ENCODE results near the gene RASA3. TPM values are rescaled to one million over a fixed set of nuclear protein-coding genes. Genes with fewer than 3 reads are reported as not detected.

RASA3 gene
- polyA plus RNA-seq, 1 donor from 2014 or later, result 8.5 TPM

GRCh38 chr13:114148521-114148855 is 16.1 kb upstream of the RASA3 start:
- H3K4me3 ChIP-seq (ENCODE audit: low read length), result no peak overlapping the region
- H3K9me2 ChIP-seq (ENCODE audit: insufficient read depth, low read length), result no peaks in the 10 kb centered on the region
- no peak overlapping the region for H2AFZ ChIP-seq (ENCODE audit: low read depth, low read length)
- no peaks in the 10 kb centered on the region for H3F3A ChIP-seq (ENCODE audit: insufficient read depth, low read length, poor library complexity, severe bottlenecking)
- H3K9me3 ChIP-seq (ENCODE audit: low read length), result no peaks in the 10 kb centered on the region
- H3K4me2 ChIP-seq (ENCODE audit: low read length), result no peak overlapping the region
- no peaks in the 10 kb centered on the region for H4K20me1 ChIP-seq (ENCODE audit: insufficient read depth)
- TF ChIP-seq POLR2AphosphoS5 (IDR thresholded peaks at IDR 0.05), result no peak
- TF ChIP-seq RAD21 (conservative IDR thresholded peaks at IDR 0.05), result no peak
- no peak for TF ChIP-seq EZH2 (IDR thresholded peaks at IDR 0.05; ENCODE audit: borderline replicate concordance, insufficient read depth, low read length, poor library complexity, severe bottlenecking)
- no peak overlapping the region for H3K9ac ChIP-seq (ENCODE audit: low read length)
- H3K79me2 ChIP-seq (replicated peaks; ENCODE audit: insufficient read depth, low read length), result no peaks in the 10 kb centered on the region
- no peaks in the 10 kb centered on the region for H3K27me3 ChIP-seq (ENCODE audit: insufficient read depth, low read depth, low read length)
- H3K36me3 ChIP-seq (ENCODE audit: insufficient read depth, low read length), result no peaks in the 10 kb centered on the region
- H3K27ac ChIP-seq (ENCODE audit: low read length), result no peak overlapping the region

GRCh38 chr13:114147803-114148520 is 15.5 kb upstream of the RASA3 start:
- Histone ChIP-seq H3K79me2 (replicated peaks; ENCODE audit: insufficient read depth, low read length) (no peaks in the 10 kb centered on the region), H4K20me1 (ENCODE audit: insufficient read depth) (no peaks in the 10 kb centered on the region)

More at GRCh38 chr13:114147803-114148520, 15.5 kb upstream of the RASA3 start:
- Histone ChIP-seq H3K4me2 (ENCODE audit: low read length) (no peak overlapping the region), H3K27me3 (ENCODE audit: insufficient read depth, low read depth, low read length) (no peaks in the 10 kb centered on the region), H3K4me3 (ENCODE audit: low read length) (no peak overlapping the region), H2AFZ (ENCODE audit: low read depth, low read length) (no peak overlapping the region), H3K9ac (ENCODE audit: low read length) (no peak overlapping the region), H3F3A (ENCODE audit: insufficient read depth, low read length, poor library complexity, severe bottlenecking) (no peaks in the 10 kb centered on the region), H3K27ac (ENCODE audit: low read length) (no peak overlapping the region), H3K9me3 (ENCODE audit: low read length) (no peaks in the 10 kb centered on the region), H3K36me3 (ENCODE audit: insufficient read depth, low read length) (no peaks in the 10 kb centered on the region), H3K9me2 (ENCODE audit: insufficient read depth, low read length) (no peaks in the 10 kb centered on the region)
- TF ChIP-seq EP300 (conservative IDR thresholded peaks at IDR 0.05; ENCODE audit: poor library complexity, severe bottlenecking), result no peak
- no peak for TF ChIP-seq TAF1 (IDR thresholded peaks at IDR 0.05; ENCODE audit: low read depth)
- no peak for TF ChIP-seq SMC3 (conservative IDR thresholded peaks at IDR 0.05; ENCODE audit: poor library complexity)
- no peak for TF ChIP-seq RAD21 (conservative IDR thresholded peaks at IDR 0.05)
- no peak for TF ChIP-seq MXI1 (conservative IDR thresholded peaks at IDR 0.05; ENCODE audit: poor library complexity, severe bottlenecking)
- no peak for TF ChIP-seq POLR2AphosphoS5 (IDR thresholded peaks at IDR 0.05)
- no peak for TF ChIP-seq REST (IDR thresholded peaks at IDR 0.05; ENCODE audit: borderline replicate concordance)
- TF ChIP-seq EZH2 (IDR thresholded peaks at IDR 0.05; ENCODE audit: borderline replicate concordance, insufficient read depth, low read length, poor library complexity, severe bottlenecking), result no peak
- no peak for TF ChIP-seq CTCF (IDR thresholded peaks at IDR 0.05; ENCODE audit: poor library complexity, severe bottlenecking)
